ENCODE results near the gene PITPNM3. TPM values are rescaled to one million over a fixed set of nuclear protein-coding genes. Genes with fewer than 3 reads are reported as not detected.
"Not testable (repeated sequence)": the region's sequence is repeated elsewhere in the genome, so short reads cannot be mapped to it uniquely, and the experiment has no call there.

Gene PITPNM3
- total RNA-seq, 2 donors from 2014 or later: 13.4 to 26.6 TPM

GRCh38 chr17:6577686-6578263 is 21.4 kb upstream of the PITPNM3 start:
- no peak for DNase-seq (ENCODE audit: low spot score)
- intact Hi-C loops (cut with DNase I): no loop called here

- DNase-seq (ENCODE audit: low spot score): no peak
- intact Hi-C loops (cut with DNase I): no loop called here
These were observed 19.9 kb upstream of the PITPNM3 start for GRCh38 chr17:6576038-6576785.

- intact Hi-C loops (cut with DNase I): no loop called here
- DNase-seq (ENCODE audit: low spot score): no peak
These were observed 19.2 kb upstream of the PITPNM3 start for GRCh38 chr17:6575596-6575988.

- intact Hi-C loops (cut with DNase I): loop anchor here in 1 of 2 donors (5.0 kb wide), 1 partner anchor 412 kb away; no protein-coding TSS in a partner anchor
- DNase-seq (ENCODE audit: low spot score): peak; percentile 86
These were observed 18.6 kb upstream of the PITPNM3 start for GRCh38 chr17:6574687-6575595.

GRCh38 chr17:6573982-6574686 is 17.8 kb upstream of the PITPNM3 start:
- intact Hi-C loops (cut with DNase I): loop anchor here in 1 of 2 donors (5.0 kb wide), 1 partner anchor 413 kb away; no protein-coding TSS in a partner anchor
- DNase-seq (ENCODE audit: low spot score): no peak

GRCh38 chr17:6573495-6573894 is 17.1 kb upstream of the PITPNM3 start:
- not testable (repeated sequence) for DNase-seq (ENCODE audit: low spot score)
- intact Hi-C loops (cut with DNase I): loop anchor here in 1 of 2 donors (5.0 kb wide), 1 partner anchor 414 kb away; no protein-coding TSS in a partner anchor

- DNase-seq (ENCODE audit: low spot score): no peak
- intact Hi-C loops (cut with DNase I): loop anchor here in 1 of 2 donors (5.0 kb wide), 1 partner anchor 414 kb away; no protein-coding TSS in a partner anchor
These were observed 16.6 kb upstream of the PITPNM3 start for GRCh38 chr17:6572972-6573370.

GRCh38 chr17:6571452-6571781 is 15.1 kb upstream of the PITPNM3 start:
- no peak for DNase-seq (ENCODE audit: low spot score)
- intact Hi-C loops (cut with DNase I): loop anchor here in 1 of 2 donors (5.0 kb wide), 1 partner anchor 416 kb away; no protein-coding TSS in a partner anchor

- intact Hi-C loops (cut with DNase I): loop anchor here in 1 of 2 donors (5.0 kb wide), 1 partner anchor 416 kb away; no protein-coding TSS in a partner anchor
These were observed 14.5 kb upstream of the PITPNM3 start for GRCh38 chr17:6570731-6571451.

GRCh38 chr17:6569370-6570285 is 13.3 kb upstream of the PITPNM3 start:
- intact Hi-C loops (cut with DNase I): loop anchor here in 1 of 2 donors (5.0 kb wide), 1 partner anchor 418 kb away; no protein-coding TSS in a partner anchor
- no peak for DNase-seq (ENCODE audit: low spot score)

More at GRCh38 chr17:6570731-6571451, 14.5 kb upstream of the PITPNM3 start:
- no peak for DNase-seq (ENCODE audit: low spot score)

GRCh38 chr17:6568184-6568758 is 11.9 kb upstream of the PITPNM3 start:
- intact Hi-C loops (cut with DNase I): no loop called here
- DNase-seq (ENCODE audit: low spot score): no peak

- intact Hi-C loops (cut with DNase I): no loop called here
- DNase-seq (ENCODE audit: low spot score): no peak
These were observed 11.3 kb upstream of the PITPNM3 start for GRCh38 chr17:6567528-6568183.

- intact Hi-C loops (cut with DNase I): no loop called here
- no peak for DNase-seq (ENCODE audit: low spot score)
These were observed 5.1 kb upstream of the PITPNM3 start for GRCh38 chr17:6561446-6561845.

- no peak for DNase-seq (ENCODE audit: low spot score)
- intact Hi-C loops (cut with DNase I): no loop called here
These were observed 4.1 kb upstream of the PITPNM3 start for GRCh38 chr17:6560496-6560895.

GRCh38 chr17:6559753-6560215 is 3.4 kb upstream of the PITPNM3 start:
- intact Hi-C loops (cut with DNase I): loop anchor here (5.0 to 10.0 kb wide), 2 partner anchors 85 to 87 kb away; no protein-coding TSS in a partner anchor
- DNase-seq (ENCODE audit: low spot score): peak; percentile 35

Data from posterior vena cava (tissue), 2 donors.